Stimulated activated naive CD4-positive, alpha-beta T cell treated with Interleukin-2 at 50 U/mL for 16 hours (primary cell): Measurements from ENCODE around the gene TMSB4X.
A peak's percentile ranks its signal among the peaks of the same experiment; 100 is the strongest.
"Not testable (repeated sequence)": the region's sequence is repeated elsewhere in the genome, so short reads cannot be mapped to it uniquely, and the experiment has no call there.

ENCODE experiments used
- DNase-seq: peaks from one replicate; lab custom pipeline; 2025; lab: John Stamatoyannopoulos, UW

TMSB4X gene

DNA sequence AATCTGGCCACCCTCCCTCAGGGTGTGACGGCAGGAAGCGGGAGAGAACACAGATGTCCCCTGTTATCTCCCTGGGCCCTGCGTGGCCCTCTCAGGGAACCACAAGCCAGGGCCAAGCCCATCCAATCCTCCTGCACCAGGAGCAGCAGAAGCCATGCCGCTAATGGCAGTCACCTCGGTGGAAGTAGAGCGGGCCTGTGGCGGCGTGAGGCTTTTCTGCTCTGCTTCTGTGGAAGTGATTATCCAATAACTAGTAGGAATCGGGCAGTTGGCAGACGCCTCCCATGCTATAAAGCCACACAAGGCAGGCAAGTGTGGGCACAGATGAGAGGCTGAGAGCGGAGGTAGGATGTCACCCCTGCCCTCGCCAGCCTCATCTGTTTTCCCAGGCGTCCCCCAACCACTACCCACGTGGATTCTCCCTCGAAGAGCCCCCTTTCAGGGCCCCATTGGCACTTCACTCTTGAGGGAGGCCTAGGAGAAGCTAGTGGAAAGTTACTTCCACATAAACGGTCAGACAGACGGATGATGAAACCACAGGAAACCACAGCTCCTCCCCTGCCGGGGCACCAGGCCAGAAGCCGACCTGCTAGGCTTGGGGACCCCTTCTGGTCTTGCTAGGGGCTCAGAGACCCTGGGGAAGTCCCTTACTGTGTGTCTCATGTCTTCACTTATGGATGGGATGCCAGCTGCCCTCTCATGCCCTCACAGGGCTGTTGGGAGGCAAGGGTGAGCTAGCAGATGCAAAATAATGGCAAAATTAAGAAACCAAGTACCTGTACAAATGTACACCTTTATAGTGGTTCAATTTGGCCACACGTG lies 18.8 kb upstream of the TMSB4X start:
- DNase-seq, result peak; percentile 62

DNA sequence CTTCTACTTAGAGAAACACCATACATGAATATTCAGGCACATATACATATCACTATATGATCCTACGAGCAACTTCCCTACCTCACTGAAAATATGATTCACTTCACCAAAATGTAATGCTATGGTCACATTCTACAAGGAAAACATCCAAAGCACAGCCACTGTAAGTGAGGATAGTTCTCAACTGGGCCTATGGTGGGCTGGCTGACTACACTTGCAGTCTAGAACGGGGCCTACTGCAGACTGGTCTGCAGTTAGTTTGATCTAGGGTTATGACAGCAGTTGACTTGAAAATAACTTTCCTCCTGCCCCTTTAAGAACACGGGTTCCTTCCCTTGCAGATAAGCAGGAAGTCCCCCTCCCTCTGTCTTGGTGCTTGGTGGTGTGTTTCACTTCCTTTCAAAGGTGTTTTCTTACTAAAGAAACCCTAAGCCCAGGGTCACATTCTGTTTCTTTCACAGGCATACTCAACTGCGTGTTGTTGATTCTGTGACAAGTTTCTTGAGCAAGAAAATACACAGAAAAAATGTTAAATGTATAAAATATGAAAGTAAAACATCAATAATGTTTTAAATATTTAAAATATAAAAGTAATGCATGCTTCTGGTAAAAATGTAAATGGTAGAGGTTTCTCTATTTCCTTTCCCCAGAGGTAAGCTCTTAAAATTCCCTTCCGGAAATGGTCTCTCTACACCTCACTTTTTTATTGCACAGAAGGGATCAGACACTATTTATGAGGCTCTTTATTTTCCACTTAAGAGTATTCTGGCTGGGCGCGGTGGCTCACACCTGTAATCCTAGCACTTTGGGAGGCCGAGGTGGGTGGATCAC lies 18.0 kb upstream of the TMSB4X start:
- peak; percentile 36 for DNase-seq

DNA sequence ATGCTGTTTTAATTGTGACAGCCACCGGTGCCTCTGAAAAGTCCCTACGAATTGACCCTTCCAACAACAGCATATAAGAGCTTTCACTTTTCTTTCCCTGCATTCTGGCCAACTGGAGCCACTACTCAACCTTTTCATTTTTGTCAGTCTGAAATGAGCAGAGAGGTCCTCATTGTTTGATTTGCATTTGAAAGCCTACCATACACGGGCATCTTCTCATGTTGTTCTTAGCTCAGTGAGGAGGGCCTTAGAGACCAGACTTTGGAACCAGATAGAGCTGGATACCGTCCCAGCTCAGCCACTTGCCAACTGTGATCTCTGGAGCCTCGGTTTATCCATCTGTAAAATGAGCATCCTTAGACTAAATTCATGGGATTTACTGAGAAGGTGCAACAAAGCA lies 16.9 kb upstream of the TMSB4X start:
- DNase-seq, result no peak

DNA sequence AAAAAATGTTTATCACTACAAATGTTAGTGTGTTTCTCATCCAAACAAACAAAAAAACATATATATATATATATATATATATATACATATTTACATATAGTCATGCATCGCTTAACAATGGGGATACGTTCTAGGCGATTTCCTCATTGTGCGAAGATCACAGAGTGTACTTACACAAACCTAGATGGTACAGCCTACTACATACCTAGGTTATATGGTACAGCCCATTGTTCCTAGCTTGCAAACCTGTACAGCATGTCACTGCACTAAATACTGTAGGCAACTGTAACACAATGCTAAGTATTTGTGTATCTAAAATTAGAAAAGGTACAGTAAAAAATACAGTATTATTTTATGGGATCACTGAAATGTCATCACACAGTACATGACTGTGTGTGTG lies 16.4 kb upstream of the TMSB4X start:
- DNase-seq, result no peak

DNA sequence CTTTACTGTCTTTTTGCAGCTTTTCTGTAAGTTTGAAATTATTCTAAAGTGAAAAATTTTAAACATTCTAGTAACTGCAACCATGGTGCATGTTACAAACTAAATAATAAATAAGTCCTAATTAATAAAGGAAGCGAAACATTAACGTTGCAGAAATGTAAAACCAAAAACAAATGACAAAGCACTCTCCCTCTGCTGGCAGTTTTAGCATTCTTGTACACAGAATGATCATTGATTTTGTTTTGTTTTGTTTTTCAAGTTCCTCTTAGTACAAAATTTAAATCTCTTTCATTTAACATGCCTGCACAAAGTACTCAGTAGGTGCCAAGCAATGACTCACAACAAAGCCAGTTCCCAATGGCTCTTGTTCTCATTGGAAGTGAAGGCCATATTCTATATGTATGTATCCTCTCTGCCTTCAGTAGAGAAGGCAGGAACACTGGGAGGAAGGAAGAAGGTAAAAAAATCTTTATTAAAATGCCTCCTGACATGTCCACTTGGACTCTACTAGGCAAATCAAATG lies 13.7 kb upstream of the TMSB4X start:
- DNase-seq, result no peak

DNA sequence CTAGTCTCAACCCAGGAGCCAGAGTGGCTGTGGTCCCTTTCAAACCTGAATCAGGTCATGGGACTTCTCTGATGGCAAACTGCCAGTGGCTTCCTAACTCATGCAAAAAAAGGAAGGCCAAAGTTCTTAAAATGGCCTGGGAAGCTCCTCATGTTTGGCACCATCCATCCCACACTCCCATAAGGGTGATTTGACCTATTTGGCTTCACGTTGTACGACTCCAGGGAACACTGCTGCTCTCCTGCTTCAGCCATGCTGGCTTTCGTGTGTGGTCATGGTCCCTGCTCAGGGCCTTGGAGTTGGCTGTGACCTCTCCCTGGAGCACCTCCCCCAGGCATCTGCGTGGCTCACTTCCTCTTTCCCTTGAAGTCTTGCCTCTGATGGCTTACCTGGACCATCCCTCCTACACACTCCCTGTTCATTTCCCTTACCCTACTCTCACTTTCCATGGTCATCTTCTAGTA lies 12.8 kb upstream of the TMSB4X start:
- DNase-seq, result no peak

DNA sequence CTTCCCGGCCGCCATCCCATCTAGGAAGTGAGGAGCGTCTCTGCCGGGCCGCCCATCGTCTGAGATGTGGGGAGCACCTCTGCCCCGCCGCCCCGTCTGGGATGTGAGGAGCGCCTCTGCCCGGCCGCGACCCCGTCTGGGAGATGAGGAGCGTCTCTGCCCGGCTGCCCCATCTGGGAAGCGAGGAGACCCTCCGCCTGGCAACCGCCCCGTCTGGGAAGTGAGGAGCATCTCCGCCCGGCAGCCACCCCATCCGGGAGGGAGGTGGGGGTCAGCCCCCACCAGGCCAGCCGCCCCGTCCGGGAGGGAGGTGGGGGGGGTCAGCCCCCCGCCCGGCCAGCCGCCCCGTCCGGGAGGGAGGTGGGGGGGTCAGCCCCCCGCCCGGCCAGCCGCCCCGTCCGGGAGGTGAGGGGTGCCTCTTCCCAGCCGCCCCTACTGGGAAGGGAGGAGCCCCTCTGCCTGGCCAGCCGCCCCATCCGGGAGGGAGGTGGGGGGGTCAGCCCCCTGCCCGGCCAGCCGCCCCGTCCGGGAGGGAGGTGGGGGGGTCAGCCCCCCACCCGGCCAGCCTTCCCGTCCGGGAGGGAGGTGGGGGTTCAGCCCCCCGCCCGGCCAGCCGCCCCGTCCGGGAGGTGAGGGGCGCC lies 11.6 kb upstream of the TMSB4X start:
- DNase-seq, result not testable (repeated sequence)

DNA sequence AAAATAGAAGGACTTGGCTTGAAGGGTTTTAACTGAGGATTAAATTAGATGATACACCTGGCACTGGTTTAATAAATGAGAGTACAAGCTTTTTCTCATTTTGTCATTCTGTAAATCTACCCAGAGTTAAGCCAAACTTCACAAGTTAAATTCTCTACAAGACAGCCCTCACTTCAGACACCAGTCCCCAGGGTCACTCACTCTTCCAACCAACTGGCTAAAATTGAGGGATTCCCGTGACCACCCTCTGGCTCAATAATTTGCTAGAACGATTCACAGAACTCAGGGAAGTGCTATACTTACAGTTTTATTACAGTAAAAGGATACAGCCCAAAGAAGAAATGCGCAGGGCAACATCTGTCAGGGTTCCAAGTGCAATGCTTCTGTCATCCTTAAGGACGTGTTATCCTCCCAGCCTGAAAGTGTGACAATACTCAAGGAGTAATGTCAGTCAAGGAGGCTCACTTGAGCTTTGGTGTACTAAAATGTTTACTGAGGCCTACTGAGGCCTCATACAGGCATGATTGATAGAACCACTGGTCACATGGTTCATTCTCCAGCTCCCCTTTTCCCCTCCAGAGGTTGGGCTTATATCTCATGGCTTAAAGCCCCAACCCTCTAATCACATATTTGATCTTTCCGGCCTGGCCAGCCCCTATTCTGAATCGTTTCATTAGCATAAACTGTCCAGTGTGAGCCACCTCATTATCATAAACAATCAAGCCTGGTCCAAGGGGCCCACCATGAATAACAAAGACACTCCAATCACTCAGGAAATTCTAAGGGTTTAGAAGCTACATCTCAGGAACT lies 9.6 kb upstream of the TMSB4X start:
- no peak for DNase-seq

DNA sequence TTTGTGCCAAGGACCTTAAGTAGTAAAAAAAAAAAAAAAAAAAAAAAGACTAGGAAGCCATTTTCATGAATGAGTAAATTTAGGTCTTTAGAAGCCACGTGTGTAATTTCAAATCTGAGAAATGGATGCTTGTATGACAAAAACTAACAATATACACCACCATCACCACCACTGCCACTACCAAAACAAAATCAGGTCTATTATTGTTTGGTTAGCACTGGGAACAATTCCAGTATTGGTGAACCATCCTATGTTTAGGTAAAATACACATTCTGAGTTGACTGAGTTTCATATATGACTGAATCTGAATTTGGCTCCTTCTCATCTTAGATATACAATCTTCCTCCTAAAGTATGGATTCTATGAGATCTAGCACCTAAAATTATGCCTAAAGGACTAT lies 8.8 kb upstream of the TMSB4X start:
- no peak for DNase-seq

DNA sequence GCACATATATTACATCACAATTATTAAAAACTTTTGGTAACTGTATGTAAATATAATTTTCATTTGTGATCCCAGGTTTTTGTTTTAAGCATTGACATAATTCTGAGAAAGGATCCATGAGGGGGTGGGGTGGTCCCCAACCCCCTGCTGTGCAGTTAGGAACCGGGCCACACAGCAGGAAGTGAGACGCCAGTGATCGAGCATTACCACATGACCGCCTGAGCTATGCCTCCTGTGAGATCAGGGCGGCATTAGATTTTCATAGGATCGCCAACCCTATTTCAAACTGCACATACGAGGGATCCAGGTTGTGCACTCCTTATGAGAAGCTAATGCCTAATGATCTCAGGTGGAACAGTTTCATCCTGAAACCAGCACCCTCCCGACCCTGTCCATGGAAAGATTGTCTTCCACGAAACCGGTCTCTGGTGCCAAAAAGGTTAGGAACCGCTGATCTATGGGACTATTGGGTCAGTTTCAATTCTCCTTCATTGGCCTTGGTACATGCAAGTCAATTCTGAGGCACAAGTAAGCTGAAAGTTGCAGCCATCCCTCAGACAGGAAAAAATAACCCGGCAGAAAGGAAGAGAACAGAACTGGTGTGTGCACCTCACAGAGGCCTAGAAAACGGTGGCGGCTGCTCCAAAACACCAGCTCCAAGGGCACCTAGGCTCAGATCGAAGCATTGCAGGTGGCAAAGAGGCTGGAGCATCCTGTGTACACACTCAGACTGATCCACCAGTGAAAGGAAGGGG lies 7.0 kb upstream of the TMSB4X start:
- no peak for DNase-seq

DNA sequence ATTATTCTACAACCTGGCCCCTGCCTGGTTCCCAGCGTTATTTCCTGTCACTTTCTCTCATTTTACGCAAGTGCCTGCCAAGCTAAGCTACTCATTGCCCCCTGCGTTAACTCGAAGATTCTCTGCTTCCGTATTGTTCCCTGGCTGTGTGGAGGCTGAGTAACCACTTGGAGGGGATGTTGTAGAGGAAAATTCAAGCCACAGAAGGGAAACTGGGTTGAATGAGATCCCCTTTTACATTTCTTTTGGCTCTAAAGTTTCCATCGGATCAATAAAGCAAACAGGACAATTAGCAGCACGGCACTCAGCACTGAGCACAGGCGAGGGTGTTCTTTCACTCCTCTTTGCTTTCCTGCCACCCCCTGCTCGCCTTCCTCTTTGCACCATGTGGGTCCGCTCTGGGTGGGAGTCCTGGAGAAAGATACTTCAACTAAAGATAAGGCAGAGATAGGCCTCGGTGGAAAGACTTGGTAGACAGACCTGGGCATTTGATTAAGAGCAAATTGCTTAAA lies 4.2 kb upstream of the TMSB4X start:
- DNase-seq, result peak; percentile 21

DNA sequence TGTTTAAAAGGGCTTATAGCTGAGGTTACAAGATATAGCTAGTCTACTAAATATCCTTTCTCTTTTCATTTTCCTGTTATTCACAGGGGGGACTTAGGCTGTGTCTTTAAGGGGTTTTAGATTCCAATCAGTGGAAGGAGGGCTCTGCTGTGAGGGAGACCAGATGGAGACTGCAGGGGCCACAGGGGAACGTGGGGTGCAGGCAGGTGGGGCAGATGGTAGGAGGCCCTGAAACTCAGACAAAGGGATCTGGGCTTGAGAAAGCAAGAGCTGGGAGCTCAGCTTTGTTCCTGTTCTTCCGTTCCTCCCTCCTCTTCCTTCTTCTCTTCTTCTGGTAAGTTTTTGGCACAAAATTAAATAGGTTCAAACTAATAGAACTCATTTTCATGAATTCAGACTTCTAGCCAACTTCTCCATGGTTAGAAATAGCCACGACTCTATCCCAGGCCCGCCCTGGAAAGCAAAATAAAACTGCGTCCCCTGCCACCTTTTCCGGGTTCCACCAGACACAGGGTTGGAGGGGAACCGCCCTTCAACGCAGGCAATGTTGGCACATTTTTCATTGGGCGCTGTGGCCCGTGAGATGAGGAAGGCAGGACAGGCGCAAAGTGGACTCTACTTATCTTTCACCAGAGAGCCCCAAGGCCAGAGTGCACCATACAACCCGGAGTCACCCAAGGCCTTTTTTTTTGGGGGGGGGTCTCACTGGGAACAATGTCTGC lies 3.5 kb upstream of the TMSB4X start:
- no peak for DNase-seq

DNA sequence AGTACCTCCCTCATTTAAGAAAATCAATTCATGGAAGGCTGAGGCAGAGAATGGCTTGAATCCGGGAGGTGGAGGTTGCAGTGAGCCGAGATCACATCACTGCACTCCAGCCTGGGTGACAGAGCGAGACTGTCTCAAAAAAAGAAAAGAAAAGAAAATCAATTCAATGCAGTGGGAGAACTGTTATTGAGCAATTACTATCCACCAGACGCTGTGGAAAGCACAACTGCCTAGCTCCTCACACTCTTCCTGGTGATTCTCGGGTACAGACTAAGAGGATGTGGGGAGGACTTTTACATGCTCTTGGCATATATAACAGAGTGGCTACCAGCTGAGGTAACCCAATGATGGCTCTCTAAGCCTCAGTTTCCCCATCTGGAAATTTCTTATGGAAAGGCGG lies 2.7 kb upstream of the TMSB4X start:
- DNase-seq, result no peak

DNA sequence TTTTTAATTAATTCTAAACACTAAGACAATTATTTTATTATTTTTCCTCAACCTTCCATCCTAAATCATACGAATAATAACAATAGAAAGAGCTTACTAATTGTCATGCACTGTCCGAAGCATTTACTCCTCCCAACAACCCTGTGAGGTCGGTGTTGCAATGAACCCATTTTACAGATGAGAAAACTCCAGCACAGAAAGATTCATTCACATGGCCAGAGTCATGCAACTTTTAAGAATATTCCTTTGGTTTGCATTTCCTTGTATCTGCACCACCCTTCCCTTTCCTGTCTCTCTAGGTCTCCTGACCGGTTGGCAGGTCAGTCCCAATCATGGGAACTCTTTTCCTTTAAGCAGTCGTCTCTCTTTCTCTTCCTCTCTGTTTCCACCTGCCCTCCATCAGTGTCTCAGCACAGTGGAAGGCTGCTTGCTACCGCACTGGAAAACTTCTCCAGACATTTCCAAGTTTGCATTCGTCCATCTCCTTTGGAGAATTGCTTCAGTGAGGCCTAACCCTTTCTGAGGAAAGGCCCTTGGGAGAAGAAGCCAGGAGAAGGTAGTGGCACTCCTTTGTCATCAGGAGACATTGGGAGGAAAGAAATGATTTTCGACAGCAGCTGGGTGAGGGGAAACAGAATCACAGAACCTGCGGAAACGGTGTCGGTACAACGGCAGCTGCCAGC lies 1.9 kb upstream of the TMSB4X start:
- DNase-seq, result no peak

DNA sequence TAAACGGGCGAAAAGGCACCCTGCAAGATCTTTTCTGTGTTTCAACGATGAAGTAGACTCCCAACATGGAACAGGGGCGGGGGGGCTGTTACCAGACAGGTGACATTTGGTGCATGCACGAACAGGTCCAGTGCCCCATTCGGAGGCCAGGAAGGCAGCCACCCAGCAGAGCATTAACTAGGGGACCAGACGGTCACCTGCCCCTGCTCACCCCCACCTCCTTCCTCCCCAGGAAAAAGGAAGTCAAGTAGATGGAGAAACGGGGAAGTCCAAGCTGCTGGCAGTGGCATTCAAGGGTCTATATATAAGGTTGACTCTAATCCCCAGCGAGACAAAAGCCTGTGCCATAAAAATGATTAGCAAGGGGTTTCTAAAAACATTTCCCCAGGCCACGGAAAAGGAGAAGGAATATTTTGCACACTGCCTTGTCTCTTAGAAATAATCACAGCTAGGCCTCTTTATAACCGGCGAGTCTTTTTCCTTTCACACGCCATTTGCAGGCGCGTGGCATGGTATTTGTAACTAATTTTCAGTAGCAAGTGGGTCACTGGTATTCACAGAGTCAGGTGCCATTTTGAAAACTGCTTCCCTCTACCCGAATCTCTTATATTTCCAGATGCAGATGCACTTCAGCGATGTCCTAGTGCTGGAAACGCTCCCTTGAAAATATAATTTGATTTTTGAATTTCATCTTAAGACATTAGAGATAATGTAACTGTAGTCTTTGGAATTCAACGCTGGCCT lies 1.2 kb upstream of the TMSB4X start:
- DNase-seq, result peak; percentile 27

DNA sequence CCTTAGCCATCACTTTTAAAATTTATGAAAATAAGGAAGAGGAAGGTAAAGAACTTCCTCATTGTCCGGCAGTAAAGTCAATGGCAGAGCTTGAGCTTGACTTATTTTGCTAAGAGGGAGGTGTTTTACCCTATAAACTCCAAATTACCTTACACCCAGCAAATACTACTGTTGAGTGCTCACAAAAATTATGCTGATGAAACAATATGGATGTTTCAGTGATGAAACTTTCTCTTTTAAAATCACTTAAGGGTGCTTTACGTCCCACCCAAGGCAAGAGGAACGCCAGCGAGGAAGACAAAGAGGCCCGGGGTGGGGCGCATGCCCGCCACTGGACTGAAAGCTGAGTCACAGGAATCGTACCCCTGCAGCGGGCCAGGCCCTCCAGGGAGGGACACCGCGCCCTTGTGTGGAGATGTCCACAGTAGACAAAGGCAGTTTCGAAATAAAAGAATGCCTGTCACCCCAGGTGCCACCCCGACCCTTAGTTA lies 560 bp upstream of the TMSB4X start:
- peak; percentile 46 for DNase-seq

DNA sequence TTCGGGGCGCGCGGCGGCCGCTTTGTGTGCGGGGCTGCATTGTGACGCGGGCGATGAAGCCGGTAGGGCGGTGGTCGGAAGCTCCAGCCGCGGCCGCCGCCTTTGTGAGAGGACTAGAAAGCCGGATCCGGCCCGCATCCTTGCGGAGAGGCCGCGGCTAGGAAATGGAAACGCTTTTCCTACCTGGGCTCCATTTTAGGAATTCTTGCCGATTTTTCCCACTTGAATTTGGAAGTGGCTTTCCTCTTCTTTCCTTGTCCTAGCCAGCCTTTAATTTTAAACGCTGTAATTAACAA lies 708 bp downstream of the TMSB4X start:
- no peak for DNase-seq

DNA sequence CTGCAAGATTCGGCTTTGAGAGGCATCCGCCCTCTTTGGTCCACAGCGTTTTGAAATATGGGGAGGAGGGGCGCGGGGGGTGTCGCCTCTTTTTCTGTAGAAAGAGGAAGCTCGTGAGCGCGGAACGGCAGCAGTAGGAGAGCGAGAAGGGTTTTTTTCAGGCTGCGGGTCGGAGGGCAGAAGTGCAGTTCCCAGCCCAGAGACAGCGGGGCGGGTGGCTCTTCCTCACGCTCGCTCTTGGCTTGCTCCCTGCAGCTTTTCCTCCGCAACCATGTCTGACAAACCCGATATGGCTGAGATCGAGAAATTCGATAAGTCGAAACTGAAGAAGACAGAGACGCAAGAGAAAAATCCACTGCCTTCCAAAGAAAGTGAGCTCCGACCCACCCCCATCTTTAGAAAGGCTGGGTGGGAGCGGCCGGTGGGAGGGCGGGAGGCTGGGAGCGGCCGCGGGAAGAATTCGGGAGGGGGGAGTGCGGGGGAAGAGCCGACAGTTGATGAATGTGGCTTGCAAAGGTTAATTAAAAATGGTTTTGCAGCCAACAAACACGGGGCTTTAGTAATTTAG lies 1.2 kb downstream of the TMSB4X start:
- peak; percentile 30 for DNase-seq
